Heart left ventricle (tissue), 13 donors: ENCODE data around the gene CDT1.

Experiments
- CTCF ChIP-seq, 12 donors: fragments of 200-600 bp; sonication (generic) in 4 of 12; IDR thresholded peaks; one replicate each; pipeline versions ENCODE4 v1.5.0 to v1.8.0; 2018 to 2022; ENCODE audit warnings: antibody characterized with exemption in 12 of 12, mild to moderate bottlenecking in 5 of 12
- POLR2A ChIP-seq, 2 donors: fragments of 450-650 bp; IDR thresholded peaks; one replicate each; pipeline ENCODE4 v1.6.1; 2017; ENCODE audit warnings: antibody characterized with exemption in 2 of 2, mild to moderate bottlenecking in 2 of 2, moderate library complexity in 2 of 2
- donor health status: ischemic (EF 13 %, LVEDD 7.1; RV severe dilation, severe dysfunction).
- donor health status: DM: no; HTN: yes; CAD: no.
- donor health status: DM: no; HTN: no; CAD: no.
- donor health status: ischemic (EF 25% LVEDD 6.9; RV normal size, moderate dysfunction).
- donor health status: ischemic (EF 25% LVEDD 5.7; RV mildly dilated, moderate dysfunction).
- donor health status: ischemic (EF 35%, LVEDD 5.7; RV mildly dilated, moderate dysfunction).
- donor health status: nonischemic (EF 11% LVEDD 7.7; RV severe dilation, severe dysfunction).
- donor health status: DM: yes; HTN: yes; CAD: no.
- donor health status: PGD.
- donor health status: ischemic (EF 29% LVEDD 5.4; RV normal size, mild dysfunction).
- donor health status: nonischemic (EF 23%, LVEDD 6.1; RV moderate dilation, normal function).

- TF ChIP-seq CTCF (IDR thresholded peaks at IDR 0.05): no peak
- TF ChIP-seq POLR2A (IDR thresholded peaks at IDR 0.05): no peak
Observed at GRCh38 chr16:88851616-88852015, 48.0 kb downstream of the CDT1 start.
